ENCODE results near the gene ZNF444. TPM values are rescaled to one million over a fixed set of nuclear protein-coding genes. Genes with fewer than 3 reads are reported as not detected.

ZNF444 gene
- total RNA-seq, 1 donor, result 14.2 TPM

DNA sequence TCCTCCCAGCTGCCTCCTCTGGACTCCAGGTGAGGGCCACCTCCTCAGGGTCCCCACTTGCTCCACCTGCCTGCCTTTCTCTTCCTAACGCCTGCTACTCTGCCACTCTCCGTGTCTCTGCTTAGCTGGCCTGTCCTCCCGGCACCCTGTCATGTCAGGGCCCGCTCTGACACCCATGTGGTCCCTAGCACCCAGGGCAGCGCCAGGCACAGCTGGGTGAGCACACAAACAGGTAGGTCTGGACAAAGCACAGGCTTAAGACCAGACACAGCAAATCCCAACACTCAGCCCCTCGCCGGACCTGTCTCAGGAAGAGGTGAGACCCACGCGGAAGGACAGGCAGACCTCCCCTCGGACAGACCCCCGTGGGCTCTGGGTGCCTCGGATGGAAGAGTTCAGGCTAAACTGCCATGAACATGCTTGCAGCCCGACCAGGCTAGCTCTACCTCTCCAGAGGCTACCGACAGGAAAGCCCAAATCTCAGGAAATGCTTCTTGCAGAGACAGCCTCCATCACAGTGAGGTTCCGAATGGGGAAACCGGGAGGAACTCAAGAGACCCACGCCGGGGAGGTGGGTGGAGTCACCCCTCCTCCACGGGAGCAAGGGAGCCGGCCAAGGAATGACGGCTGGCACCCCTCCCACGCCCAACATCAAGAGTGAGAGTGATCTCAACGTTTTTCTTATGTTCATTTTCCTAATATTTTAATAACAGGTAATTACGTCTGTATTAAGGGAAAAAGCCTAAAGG, 32.5 kb upstream of the ZNF444 start:
- DNase-seq (ENCODE audit: low read depth), result peak; percentile 33
- peak overlapping the region; percentile 5 for H3K4me3 ChIP-seq (ENCODE audit: low read depth, low read length)
- TF ChIP-seq, protein P1, sequence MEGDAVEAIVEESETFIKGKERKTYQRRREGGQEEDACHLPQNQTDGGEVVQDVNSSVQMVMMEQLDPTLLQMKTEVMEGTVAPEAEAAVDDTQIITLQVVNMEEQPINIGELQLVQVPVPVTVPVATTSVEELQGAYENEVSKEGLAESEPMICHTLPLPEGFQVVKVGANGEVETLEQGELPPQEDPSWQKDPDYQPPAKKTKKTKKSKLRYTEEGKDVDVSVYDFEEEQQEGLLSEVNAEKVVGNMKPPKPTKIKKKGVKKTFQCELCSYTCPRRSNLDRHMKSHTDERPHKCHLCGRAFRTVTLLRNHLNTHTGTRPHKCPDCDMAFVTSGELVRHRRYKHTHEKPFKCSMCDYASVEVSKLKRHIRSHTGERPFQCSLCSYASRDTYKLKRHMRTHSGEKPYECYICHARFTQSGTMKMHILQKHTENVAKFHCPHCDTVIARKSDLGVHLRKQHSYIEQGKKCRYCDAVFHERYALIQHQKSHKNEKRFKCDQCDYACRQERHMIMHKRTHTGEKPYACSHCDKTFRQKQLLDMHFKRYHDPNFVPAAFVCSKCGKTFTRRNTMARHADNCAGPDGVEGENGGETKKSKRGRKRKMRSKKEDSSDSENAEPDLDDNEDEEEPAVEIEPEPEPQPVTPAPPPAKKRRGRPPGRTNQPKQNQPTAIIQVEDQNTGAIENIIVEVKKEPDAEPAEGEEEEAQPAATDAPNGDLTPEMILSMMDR (IDR thresholded peaks at IDR 0.05; ENCODE audit: insufficient read depth, low read depth, low read length), result no peak

DNA sequence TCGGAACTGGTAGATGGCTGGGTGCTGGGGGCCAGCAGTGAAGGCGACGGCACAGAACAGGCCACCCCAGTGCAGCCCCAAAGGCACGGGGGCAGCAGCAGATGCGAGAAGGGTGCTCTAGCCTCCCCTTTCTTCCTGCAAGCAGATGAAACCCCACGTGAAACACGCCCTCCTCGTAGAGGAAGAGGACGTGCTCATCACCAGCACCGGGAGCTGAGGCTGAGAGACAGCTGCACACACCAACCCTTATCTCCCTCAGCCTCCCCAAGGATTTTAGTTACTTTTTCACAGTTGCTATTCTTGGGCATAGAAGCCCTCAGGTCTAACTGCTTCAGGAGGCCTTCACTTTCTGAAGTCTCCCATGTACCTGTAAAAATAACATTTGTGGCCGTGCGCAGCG, 31.9 kb upstream of the ZNF444 start:
- TF ChIP-seq, protein P1 (IDR thresholded peaks at IDR 0.05; ENCODE audit: insufficient read depth, low read depth, low read length), result no peak
- H3K4me3 ChIP-seq (ENCODE audit: low read depth, low read length), result no peak overlapping the region
- peak; percentile 37 for DNase-seq (ENCODE audit: low read depth)

DNA sequence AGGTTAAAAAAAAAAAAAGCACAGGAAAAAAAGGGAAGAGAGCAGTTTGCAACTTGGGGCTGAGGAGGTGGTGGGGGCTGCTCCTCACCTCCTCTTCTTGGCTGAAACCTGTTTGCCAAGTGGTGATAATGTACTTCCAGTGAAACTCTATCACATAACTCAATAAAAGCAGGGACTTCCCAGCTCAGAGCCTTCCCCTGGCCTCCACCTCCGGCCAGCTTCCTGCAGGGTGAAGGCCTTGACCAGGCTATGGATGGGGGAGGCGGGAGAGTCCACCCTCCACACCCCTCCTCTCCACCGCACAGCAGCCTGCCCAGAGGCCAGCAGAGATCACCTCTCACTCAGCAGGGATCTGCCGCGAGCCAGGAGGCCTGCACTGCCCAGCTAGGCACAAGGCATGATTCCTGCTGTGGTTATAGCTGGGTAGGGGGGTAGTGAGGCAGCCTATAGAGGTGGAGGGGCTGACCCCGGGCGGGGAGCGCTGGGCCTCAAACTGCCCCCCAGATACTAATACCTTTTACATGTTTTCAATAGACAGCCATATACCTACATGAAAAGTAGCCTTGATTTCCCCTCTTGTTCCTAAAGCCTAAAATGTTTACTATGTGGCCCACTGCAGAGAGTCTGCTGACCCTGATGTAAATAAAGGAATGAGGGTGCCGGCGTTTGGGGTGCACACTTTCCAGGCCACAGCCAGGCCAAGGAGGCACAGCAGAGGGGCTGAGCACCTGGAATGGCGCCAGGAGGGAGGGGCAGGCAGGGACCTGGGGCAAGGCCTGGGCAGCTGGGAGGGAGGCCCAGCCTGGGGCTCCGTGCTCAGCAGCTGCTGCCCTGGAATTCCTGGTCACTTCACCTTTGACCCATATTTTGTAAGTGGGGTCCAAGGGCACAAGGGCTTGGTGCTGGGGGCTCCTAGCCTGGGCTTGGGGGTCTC, 30.3 kb upstream of the ZNF444 start:
- H3K4me3 ChIP-seq (ENCODE audit: low read depth, low read length), result no peak overlapping the region
- peak; percentile 69 for DNase-seq (ENCODE audit: low read depth)
- TF ChIP-seq, protein P1 (IDR thresholded peaks at IDR 0.05; ENCODE audit: insufficient read depth, low read depth, low read length), result no peak

DNA sequence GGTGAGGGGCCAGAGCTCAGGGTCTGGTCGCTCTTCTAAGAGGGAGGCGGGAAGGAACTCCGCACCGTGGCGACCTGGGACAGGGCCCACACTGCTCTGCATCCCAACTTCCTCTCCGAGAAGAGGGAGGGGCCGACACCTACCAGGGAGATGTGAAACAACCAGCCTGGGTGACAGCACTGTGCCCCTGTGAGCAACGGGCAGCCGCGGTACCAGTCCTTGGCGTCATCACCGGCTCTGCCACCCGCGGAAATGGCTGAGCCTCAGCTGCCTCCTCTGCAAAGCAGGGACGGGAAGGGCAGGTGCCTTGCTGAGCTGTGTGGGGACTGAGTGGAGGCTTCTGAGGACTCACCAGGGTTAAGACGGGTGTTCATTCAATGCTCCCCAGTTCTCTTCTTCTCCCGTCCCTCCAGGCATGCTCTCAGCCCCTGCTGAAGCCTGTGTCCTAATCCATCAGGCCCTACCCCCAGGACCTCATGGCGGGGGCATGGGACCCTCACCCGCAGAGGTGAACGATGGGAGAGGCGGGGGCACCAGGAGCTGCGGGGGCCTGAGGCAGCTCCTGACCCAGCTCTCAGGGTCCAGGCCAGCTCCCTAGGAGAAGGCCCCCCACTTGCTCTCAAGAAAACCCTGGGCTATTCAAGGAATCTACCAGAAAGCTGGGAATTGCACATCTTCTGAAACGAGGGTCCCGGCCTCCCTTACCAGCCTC, 29.3 kb upstream of the ZNF444 start:
- no peak overlapping the region for H3K4me3 ChIP-seq (ENCODE audit: low read depth, low read length)
- TF ChIP-seq, protein P1 (IDR thresholded peaks at IDR 0.05; ENCODE audit: insufficient read depth, low read depth, low read length), result no peak
- no peak for DNase-seq (ENCODE audit: low read depth)

DNA sequence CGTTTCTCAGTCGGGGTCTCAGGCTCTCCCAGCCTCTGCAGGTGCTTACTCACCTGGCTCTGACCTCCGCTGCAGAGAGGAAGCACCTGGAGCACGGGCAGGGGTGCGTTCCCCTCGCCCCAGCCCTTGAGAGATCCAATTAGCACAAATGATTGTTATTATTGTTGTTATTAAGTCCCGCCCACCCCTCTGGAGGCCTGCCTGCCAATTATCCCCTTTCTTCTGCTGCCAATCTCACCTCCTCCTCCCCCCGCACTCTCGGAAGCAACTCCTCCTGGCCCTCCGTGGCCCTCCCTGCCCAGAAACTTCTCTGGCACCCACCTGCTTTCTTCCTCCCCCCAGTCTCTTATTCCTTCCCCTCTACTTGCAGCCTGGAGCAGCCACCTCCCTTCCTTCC, 28.8 kb upstream of the ZNF444 start:
- TF ChIP-seq, protein P1 (IDR thresholded peaks at IDR 0.05; ENCODE audit: insufficient read depth, low read depth, low read length), result no peak
- no peak for DNase-seq (ENCODE audit: low read depth)
- no peak overlapping the region for H3K4me3 ChIP-seq (ENCODE audit: low read depth, low read length)

DNA sequence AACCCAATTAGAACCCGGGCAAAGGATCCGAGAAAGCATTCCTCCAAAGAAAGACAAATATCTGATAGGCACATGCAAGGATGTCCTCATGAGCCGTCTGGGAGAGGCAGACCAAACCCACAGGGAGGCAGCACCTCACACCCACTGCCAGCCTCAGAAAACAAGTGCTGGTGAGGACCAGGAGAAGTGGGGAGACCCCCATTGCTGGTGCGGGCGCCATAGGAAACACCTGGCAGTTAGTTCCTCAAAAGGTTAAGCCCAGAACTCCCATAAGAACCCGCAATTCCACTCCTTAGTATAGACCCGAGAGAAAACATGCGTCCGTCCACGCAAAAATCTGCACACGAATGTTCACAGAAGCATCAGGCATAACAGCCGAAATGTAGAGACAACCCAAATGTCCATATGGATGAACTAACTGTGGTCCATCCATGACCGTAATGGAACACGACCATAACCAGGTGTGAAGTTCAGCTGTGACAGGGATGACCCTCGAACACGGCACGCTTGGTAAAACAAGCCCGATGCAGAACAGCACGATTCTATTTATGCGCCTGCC, 27.9 kb upstream of the ZNF444 start:
- TF ChIP-seq, protein P1 (IDR thresholded peaks at IDR 0.05; ENCODE audit: insufficient read depth, low read depth, low read length), result no peak
- DNase-seq (ENCODE audit: low read depth), result no peak
- no peak overlapping the region for H3K4me3 ChIP-seq (ENCODE audit: low read depth, low read length)

All from fibroblast of villous mesenchyme (primary cell).